ENCODE measurements around the gene IZUMO1.
"Not testable (repeated sequence)": the region's sequence is repeated elsewhere in the genome, so short reads cannot be mapped to it uniquely, and the experiment has no call there.

IZUMO1 gene

GRCh38 chr19:48695743-48696352 lies 50.9 kb downstream of the IZUMO1 start, which contains the start of gene FUT2:
Gene FUT2, plus strand, starts transcription at chr19:48695971. Its CDS starts 6,986 bp downstream, at chr19:48702957.
- no peak for DNase-seq (ENCODE audit: extremely low read depth, insufficient read length)
- Histone ChIP-seq H3K36me3 (ENCODE audit: control insufficient read depth, insufficient read depth, low read length) (no peaks in the 10 kb centered on the region), H3K4me3 (replicated peaks; ENCODE audit: low read depth, low read length) (no peak within 1 kb of the TSS)

DNA sequence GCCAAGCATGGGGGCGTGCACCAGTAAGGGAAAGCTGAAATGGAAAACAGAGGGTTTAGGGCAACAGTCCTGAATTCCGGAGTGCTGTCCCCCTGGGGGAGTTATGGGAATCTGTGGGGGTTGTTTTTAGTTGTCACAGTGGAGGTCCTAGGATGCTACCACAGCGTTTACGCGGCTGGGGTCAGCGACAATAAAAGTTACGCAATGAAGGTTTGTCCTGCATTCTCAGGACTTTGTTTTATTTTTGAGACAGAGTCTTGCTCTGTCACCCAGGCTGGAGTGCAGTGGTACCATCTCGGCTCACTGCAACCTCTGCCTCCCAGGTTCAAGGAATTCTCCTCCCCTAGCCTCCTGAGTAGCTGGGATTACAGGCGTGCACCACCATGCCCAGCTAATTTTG lies 53.1 kb downstream of the IZUMO1 start:
- H3K27me3 ChIP-seq (replicated peaks; ENCODE audit: control insufficient read depth, insufficient read depth, low read length); H3K36me3 ChIP-seq (ENCODE audit: control insufficient read depth, insufficient read depth, low read length); H3K4me3 ChIP-seq (replicated peaks; ENCODE audit: low read depth, low read length); DNase-seq (ENCODE audit: extremely low read depth, insufficient read length): not testable (repeated sequence)

More at GRCh38 chr19:48695743-48696352, 50.9 kb downstream of the IZUMO1 start, which contains the start of gene FUT2:
- TF ChIP-seq, protein P1, sequence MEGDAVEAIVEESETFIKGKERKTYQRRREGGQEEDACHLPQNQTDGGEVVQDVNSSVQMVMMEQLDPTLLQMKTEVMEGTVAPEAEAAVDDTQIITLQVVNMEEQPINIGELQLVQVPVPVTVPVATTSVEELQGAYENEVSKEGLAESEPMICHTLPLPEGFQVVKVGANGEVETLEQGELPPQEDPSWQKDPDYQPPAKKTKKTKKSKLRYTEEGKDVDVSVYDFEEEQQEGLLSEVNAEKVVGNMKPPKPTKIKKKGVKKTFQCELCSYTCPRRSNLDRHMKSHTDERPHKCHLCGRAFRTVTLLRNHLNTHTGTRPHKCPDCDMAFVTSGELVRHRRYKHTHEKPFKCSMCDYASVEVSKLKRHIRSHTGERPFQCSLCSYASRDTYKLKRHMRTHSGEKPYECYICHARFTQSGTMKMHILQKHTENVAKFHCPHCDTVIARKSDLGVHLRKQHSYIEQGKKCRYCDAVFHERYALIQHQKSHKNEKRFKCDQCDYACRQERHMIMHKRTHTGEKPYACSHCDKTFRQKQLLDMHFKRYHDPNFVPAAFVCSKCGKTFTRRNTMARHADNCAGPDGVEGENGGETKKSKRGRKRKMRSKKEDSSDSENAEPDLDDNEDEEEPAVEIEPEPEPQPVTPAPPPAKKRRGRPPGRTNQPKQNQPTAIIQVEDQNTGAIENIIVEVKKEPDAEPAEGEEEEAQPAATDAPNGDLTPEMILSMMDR (IDR thresholded peaks at IDR 0.05; ENCODE audit: insufficient read depth, low read length, poor library complexity, severe bottlenecking), result no peak
- H3K27me3 ChIP-seq (replicated peaks; ENCODE audit: control insufficient read depth, insufficient read depth, low read length), result no peaks in the 10 kb centered on the region
